Kidney tubule cell (primary cell): ENCODE results near the gene CDK6.
A peak's percentile ranks its signal among the peaks of the same experiment; 100 is the strongest.
"Not testable (repeated sequence)": the region's sequence is repeated elsewhere in the genome, so short reads cannot be mapped to it uniquely, and the experiment has no call there.

Experiments used
- DNase-seq: peaks from one replicate; pipeline ENCODE4 v3.0.0-alpha.2; 2018; ENCODE audit warnings: low spot score

The CDK6 gene

DNA sequence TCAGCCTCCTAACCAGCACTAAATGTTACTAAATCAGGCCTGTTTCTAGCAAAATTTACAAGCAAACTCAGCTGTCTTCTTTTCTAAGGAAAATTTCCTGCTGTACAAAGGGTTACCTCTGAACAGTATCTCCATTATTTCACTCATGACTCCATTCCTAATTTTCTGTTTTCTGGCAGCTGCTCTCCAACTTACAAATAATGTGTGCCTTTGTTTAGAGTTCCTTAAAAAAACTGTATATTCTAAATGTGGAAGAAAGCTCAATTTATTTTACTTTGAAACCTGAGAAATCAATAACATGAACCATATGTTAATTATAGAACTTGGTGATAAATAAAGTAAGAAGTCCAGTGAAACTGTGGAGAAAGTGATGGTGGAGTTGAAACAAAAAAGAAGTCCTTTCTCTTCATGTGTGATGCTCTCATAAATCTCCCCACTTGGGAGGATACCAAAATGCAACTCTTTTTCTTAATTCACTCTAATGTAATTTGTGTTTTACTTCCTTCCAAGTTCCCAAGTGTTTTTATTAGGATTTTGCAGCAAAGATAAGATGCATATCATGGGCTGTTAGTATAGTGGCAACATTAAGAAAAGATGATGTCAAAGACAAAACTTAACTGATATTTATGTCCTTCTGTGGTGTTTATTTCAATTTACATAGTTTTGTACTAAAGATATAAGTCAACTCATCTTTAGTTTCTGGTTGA, 74.8 kb downstream of the CDK6 start:
- no peak for DNase-seq

DNA sequence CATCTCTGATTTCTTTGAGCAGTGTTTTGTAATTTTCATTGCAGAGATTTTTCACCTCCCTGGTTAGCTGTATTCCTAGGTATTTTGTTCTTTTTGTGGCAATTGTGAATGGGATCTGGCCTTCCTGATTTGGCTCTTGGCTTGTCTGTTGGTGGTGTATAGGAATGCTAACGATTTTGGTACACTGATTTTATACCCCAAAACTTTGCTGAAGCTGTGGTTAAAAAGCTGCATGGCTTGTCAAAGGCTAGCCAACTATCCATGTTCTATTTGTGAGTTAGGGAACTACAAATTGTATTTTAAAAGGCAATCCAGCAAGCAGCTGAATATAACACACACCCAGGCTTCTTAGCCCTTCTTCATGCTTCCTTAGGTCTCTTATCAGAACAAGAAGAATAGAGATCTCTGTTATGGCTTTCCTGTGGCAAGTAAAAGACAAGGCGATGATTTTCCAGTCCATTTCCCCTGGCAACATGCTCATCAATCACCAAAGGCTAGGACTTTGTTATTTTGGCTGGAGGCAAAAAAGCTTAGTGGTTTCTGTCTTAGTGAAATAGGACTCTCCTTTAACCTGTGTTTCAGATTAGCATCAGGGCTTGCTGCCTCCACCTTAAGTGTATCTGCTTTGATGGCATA, 77.5 kb downstream of the CDK6 start:
- DNase-seq: no peak

DNA sequence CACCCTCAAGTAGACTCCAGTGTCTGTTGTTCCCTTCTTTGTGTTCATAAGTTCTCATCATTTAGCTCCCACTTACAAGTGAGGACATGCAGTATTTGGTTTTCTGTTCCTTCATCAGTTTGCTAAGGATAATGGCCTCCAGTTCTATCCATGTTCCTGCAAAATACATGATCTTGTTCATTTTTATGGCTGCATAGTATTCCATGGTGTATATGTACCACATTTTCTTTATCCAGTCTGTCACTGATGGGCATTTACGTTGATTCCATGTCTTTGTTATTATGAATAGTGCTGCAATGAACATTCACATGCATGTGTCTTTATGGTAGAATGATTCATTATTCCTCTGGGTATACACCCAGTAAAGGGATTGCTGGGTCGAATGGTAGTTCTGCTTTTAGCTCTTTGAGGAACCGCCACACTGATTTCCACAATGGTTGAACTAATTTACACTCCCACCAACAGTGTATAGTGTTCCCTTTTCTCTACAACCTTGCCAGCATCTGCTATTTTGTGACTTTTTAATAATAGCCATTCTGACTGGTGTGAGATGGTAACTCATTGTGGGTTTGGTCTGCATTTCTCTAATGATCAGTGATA, 79.0 kb downstream of the CDK6 start:
- DNase-seq: not testable (repeated sequence)

DNA sequence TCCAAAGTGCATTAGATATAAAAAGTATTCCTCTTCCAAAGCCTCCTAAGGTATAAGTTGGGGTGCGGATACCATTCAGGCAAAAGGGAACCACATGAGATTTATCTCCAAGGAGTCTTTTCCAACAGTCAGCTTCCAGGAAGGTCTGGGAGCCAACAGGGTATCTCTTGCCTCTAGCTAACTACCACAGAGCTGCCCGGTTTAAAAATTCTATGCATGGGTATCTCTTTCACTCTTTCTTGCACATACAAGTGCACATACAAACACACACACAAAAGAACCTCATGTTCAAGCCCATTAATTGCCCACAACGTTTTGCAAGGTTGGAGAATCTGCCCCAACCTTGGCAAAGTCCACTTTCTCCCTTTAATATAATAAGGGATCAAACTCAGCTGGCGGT, 80.7 kb downstream of the CDK6 start:
- DNase-seq: no peak

DNA sequence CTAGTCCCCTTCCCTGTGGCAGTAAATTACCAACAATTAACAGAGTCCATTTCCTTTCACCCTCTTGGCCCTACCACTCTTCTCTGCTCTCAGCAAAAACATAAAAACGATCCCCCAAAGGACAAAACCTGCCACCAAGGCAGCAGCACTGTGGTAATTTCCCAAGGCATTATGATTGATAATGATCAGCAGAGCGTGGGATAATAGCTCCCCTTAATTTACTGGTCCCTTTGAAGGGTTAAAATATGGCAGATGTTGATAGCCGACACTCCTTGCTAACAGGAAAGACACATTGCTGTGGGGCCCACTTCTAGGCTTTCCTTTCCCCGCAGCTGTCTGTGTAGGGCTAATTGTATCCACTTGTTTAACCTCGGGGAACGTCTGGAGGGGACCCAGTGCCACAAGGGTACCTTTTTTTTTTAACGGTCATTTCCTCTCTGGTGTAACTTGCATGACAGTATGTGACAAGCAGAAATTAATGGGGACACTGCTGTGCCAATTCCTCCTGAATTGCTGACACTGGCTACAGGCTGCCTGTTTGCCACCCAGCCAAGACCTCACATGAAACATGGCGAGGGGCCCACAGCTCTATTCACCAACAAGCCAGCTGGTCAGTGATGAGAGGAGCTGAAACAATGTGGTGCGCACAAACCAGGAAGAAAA, 81.3 kb downstream of the CDK6 start:
- DNase-seq: no peak

DNA sequence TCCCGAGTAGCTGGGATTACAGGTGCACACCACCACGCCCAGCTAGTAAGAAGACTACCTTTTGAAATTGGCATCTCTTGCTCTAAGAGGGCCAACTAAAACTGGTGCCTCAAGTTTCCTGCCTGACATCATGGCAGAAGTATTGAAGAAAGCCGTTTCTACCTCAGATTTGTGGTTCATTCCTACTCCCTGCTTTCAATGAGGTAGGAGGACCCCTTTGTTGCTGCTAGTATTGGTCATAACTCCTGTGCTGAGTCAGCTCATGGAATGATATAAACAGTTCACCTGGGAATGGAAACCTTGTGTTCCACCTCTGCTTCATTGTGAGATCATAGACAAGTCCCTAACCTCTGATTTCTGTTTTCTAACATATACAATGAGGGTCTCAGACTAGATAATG, 82.8 kb downstream of the CDK6 start:
- peak; percentile 79 for DNase-seq

DNA sequence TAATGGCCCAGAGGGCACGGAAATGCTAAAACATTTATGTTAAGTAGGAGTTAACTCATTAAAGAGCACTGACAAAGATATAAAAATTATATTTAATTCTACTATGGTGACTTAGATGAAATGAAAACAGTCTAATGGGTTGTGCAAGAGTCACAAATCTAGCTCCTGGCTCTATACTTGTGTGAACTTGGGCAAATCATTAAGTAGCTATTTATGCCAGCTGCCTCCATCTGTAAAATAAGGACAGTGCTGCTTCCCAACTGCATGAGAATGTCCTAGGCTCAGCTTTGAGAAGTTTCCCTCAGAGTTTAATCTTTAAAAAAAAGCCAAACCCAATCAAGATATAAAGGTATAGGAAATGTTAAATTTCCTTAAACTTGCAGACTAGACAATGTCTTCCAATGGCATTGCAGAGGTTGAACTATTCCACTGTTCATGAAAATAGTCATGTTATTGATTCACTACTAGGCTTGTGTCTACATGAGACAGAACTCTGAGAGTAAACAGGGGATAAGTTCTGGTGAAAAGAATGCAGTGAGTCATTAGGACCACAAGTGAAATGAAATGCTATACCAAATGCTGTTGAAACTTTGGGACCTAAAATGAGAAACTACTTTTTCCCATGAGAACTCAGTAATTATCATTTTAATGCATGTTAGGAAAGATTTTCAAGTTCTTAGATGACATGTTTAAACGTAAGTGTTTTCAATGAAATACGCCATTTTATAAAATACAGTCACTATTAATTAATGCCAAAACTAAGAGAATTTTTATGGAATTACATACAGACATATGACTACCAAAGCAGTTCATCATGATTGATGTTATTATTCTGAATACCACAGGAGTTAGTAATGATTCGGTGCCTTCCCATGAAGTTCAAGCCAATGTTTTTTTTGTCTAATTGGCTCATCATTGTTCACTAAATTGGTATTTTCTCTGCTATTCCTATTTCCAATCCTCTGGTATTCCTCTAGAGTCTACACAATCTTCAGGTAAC, 84.2 kb downstream of the CDK6 start:
- DNase-seq: peak; percentile 93

DNA sequence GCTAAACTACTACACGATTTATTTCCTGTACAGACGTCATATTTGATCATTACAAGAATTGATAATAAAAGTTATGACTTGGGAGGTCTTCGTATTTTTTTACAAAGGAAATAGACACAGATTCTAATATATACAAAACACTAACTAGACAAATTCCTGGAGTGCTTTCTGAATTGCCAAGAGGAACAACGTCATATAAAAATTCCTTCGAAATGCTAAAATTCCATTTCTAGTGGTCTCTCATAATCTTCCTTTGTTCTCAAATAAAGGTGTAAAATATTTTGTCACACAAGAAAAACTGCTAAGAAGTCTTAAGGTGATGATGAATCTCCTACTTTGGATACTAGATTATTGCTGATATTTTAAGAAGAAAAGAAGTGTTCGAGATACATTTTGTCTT, 85.4 kb downstream of the CDK6 start:
- no peak for DNase-seq

DNA sequence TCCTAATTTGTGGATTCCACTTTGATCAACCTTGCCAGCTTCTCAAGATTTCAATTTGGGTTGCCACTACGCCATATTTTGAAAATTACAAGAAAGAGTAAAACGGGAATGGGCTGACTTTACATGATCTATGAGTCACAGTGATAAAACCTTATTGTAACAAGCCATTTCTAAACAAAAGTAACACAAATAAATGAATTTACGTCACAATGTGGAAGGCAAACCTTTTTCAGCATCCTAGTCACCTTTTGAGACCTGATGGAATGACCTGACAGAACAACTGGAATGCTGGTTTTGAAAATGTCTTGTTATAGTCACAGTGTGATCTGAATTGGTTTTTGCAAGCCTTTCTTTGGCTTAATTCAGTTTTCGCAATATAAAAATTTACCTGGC, 85.9 kb downstream of the CDK6 start:
- DNase-seq: no peak

DNA sequence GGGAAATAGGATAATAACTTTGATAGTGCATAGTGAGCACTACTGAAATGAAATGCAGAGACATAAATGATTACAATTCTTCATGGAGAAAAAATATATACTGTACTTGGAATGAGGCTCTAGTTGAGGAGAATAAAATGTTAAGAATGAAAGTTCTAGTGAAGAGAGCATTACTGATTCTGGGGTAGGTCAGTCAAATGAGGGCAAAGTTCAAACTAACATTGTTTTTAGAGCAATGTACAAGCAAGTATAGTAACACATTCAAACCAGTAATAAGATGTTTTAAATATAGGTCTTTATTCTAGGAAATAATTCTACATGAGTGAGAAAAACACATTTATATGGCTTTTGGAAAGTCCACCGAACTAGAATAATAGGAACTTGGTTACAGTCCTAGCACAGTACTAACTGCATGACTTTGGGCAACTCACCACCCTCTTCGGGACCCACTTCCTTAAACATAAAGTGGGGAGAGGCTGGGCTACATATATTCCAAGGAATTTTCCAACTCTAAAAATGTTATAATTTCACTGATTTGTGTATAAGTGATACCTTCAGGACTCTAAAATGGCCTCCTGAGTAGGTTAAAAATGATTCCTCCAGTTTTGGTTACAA, 86.4 kb downstream of the CDK6 start:
- DNase-seq: no peak

DNA sequence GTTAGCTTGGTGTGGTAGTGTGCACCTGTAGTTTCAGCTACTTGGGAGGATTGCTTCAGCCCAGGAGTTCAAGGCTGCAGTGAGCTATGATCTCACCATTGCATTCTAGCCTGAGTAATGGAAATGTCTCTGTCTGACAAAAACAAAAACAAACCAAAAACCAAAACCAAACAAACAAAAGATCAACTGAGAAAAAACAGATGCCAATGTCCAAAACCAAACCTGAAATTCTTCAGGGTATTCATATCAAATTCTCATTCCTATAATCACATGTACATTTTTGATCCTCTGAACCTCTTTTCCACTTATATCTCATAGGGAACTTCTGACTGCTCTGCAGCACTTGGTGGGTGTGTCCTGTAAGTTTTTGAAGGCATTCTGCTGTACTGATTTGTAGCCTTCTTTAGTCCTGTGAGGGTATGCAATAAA, 87.0 kb downstream of the CDK6 start:
- DNase-seq: no peak

DNA sequence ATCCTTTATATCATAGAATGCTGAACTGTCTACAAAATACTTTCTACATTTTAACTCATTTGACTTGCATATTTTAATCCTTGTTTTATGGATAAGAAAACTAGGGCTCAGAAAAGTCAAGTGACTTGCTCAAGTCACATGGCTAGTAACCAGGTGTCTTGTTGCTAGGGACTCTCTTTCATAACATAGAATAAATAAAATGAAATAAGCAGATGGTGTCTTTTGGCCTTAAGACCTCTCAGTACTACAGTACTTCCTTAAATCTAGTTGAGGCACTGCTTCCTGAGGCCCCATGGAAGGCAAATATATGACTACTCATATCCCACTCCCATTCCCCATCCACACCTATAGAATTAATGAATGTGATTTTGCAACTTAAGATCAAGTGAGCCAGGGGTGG, 87.9 kb downstream of the CDK6 start:
- peak; percentile 38 for DNase-seq

DNA sequence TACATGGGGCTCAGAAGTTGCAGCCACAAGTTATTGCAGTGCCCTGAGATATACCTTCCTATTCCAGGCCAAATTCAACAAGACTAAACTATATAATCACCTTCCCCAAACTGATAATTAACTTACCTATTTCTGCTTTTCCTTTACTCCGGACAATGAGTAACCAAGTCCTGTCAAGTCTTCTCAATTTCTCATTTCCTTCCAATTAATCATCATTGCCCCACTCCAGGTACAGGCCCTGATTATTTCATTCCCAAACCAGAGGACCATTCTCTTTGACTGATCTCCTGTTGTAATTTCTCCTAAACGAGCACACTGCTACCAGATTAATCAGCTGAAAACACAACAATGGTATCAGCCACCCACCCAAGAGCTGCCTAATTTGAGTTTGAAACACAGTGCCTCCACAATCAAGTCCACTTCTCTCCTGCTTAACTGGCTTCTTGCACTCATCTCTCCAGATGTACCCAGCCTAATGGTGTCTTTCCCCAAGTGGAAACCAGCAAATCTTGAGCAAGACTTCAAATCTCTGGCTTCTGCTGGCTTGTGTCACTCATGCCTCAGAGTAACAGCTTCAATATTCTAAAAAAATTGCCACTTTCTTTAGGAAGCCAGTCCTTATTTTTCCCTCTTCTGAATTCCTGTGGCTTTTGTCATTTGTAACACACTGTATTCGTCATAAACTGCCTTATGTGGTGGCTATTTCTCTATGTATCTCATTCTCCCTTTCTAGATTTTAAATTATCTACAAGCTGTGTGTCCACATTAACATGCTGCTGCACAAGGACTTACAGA, 89.1 kb downstream of the CDK6 start:
- DNase-seq: peak; percentile 90

DNA sequence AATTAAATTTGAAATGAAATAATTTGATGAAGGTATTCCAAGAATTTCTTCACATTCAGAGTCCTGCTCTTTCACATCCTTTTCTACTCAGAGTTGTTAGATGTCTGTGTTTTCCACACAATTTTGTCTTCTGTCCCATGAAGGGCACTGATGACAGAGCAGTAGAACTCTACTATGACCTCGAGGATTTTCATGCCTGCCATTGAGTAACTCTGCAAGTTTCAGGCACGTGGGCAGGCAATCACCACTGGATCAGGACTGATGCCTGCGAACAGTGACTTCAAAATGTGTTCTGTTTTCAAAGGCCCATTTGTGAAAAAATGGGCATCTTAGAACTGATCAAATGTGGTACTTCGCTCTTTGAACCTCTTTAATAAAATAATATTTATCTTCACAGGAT, 91.1 kb downstream of the CDK6 start:
- no peak for DNase-seq

DNA sequence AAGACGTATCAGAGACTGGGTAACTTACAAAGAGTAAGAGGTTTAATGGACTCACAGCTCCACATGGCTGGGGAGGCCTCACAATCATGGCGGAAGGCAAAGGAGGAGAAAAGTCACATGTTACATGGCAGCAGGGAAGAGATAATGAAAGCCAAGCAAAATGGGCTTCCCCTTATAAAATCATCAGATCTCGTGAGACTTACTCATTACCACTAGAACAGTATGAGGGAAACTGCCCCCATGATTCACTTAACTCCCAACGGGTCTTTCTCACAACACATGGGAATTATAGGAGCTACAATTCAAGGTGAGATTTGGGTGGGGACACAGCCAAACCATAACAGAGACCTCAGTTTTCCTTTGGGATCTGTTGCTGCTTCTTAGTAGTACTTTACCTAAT, 92.2 kb downstream of the CDK6 start:
- DNase-seq: not testable (repeated sequence)

DNA sequence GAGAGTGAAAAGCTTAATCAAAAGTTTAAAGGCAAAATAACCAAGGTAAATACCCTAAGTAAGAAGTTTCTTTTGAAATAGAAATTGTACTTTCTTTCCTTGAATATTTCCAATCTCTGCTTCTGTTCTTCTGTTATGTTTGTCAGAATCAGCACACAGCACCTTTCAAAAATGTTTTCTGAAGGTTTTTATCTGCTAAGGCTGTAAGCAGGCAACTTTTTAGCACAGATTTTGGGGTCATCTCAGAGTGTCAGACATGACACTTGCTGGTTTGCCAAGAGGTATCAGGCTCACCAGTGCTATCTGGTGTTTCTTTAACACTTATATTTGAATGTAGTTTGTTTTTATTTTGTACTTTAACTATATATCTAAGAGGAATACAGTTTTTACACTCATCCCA, 94.2 kb downstream of the CDK6 start:
- DNase-seq: no peak

DNA sequence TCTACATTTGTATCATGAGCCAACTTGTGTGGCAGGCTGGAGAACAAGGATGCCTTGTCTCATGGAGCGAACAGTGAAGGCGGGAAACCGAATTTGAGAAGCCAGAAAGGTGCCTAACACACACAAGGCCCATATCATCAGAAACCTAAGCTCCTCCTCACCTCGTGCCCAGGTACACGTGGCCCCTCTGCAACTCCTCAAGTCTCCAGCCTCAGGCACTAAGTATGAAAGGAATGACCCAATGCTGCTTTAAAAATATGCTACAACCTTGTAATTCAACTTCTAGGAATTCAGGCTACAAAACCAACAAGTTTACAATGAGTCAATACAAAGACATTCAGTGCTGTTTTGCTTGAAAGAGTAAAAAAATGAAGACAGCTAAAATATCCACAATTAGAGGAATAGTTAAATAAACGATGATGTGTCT, 95.7 kb downstream of the CDK6 start:
- DNase-seq: peak; percentile 92

DNA sequence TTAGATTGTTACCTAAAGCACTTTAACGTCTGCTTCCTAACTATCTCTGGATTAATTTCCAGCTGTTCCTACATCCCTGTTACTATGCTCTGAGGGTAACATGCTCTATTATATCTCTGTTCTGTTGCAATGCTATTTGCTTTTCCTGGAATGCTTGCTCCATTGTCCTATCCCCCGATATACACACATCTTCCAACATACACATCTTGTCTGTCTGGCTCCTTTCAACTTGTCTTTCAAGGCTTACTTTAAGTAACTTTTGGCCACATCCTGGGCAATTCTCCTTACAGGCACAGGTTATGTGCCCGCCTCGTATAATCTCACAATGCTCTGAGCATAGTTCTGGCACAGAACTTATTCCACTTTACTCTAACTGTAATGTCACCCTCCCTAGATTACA, 96.2 kb downstream of the CDK6 start:
- DNase-seq: no peak

DNA sequence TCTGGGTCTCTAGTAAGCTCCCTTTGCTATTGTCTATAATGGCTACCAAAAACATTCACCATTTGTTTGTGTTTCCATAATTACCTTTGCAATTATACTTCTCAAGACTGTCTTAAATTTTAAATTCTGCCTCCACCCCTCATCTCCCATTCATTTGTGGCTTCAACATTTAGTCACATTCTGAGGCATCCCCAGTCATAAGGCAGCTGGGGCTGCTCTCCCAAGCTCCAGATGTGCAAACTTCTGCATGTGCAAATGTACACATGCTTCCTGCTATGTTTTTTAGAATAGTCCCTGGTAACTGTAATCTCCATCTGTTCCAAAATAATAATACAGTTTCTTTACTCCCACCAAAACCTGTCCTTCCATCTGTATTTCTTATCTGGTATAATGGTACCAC, 97.3 kb downstream of the CDK6 start:
- DNase-seq: no peak

DNA sequence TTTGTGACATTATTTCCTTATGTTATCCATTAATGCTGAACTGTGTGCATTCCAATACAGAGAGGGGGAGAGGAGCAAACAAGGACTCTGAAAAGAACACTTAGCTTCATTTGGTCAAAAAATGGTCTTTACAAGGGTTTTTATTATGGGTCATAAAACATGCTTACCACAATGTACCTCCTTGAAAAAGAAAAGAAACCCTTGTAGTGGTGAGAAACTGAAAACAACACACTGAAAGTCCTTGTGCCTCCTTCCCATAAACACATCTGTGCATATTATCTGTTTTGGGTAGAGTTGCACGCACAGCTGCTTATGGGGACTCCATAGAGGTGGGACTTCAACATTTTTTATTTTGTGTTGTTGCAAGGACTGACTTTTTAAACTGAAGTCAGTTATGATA, 98.7 kb downstream of the CDK6 start:
- no peak for DNase-seq

DNA sequence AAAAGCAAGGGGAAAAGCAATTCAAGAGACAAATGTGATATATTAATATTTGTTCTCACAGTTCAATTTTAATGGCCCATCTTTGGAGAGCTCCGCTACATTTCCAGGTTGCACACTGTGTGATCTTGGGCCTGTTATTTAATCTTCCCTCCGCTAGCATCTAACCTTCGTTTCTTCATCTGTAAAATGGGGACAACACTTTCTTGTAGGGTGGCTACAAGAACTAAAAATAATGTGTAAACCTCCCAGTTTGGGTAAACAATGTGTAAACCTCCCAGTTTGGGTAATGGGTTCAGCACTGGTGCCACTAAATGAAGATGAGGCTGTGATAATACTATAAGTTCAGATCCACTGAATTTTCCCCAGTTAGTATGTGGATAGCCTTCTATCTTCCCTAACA, 99.5 kb downstream of the CDK6 start:
- DNase-seq: no peak
